H1 (cell line): ENCODE results near the gene ZNF888. TPM values are rescaled to one million over a fixed set of nuclear protein-coding genes. Genes with fewer than 3 reads are reported as not detected.

Experiments
- ASH2L ChIP-seq: fragments of 200-600, 300-600 bp; sonication (generic); IDR thresholded peaks from one replicate; pipeline ENCODE4 v1.7.1; 2017; ENCODE audit warnings: low read length
- BACH1 ChIP-seq: IDR thresholded peaks from 2 replicates; pipeline ENCODE4 v1.6.1; 2012; ENCODE audit warnings: low read length, improper control_type of control experiment
- BCL11A ChIP-seq, 2 experiments: IDR thresholded peaks; one replicate each; pipeline ENCODE4 v1.6.1; 2011; ENCODE audit warnings: low read depth in 2 of 2, low read length in 2 of 2, mild to moderate bottlenecking in 2 of 2
- CHD1 ChIP-seq: IDR thresholded peaks from 2 replicates; pipeline ENCODE4 v1.6.1; 2012; ENCODE audit warnings: low read depth, low read length, improper control_type of control experiment
- CHD2 ChIP-seq: IDR thresholded peaks from 2 replicates; pipeline ENCODE4 v1.6.1; 2012; ENCODE audit warnings: low read length, improper control_type of control experiment
- EZH2 ChIP-seq: fragments of 200-600 bp; sonication (generic); IDR thresholded peaks from 2 replicates; pipeline ENCODE4 v1.7.1; 2012; ENCODE audit warnings: low read depth, mild to moderate bottlenecking, moderate library complexity, low read length, inconsistent platforms; ENCODE audit not compliant: severe bottlenecking
- KDM1A ChIP-seq: fragments of 200-600, 300-600 bp; sonication (generic); IDR thresholded peaks from 2 replicates; pipeline ENCODE4 v1.7.1; 2016; ENCODE audit warnings: mild to moderate bottlenecking, low read length, borderline replicate concordance
- NANOG ChIP-seq: IDR thresholded peaks from 2 replicates; pipeline ENCODE4 v1.6.1; 2011; ENCODE audit warnings: low read length, low read depth, mild to moderate bottlenecking, inconsistent platforms; ENCODE audit not compliant: insufficient read depth, poor library complexity, severe bottlenecking
- PHF8 ChIP-seq: fragments of 200-600 bp; sonication (generic); conservative IDR thresholded peaks from 2 replicates; pipeline ENCODE4 v1.7.1; 2012; ENCODE audit warnings: low read depth, mild to moderate bottlenecking, inconsistent platforms, low read length, moderate library complexity
- POU5F1 ChIP-seq: IDR thresholded peaks from 2 replicates; pipeline ENCODE4 v1.6.1; 2011; ENCODE audit warnings: low read depth, mild to moderate bottlenecking, low read length, moderate library complexity
- RFX5 ChIP-seq: IDR thresholded peaks from 2 replicates; pipeline ENCODE4 v1.6.1; 2011; ENCODE audit warnings: low read depth, low read length, improper control_type of control experiment, borderline replicate concordance
- SAP30 ChIP-seq: fragments of 300-600 bp; sonication (generic); IDR thresholded peaks from 2 replicates; pipeline ENCODE4 v1.7.1; 2012; ENCODE audit warnings: low read length, moderate library complexity, mild to moderate bottlenecking, inconsistent platforms; ENCODE audit not compliant: insufficient read depth, insufficient replicate concordance
- TBP ChIP-seq: IDR thresholded peaks from 2 replicates; pipeline ENCODE4 v1.6.1; 2011; ENCODE audit warnings: low read depth, low read length, improper control_type of control experiment
- polyA plus RNA-seq, 7 experiments: library from polyadenylated mRNA; depleted of rRNA in 3 of 7; stranded (reverse) in 5 of 7; unstranded in 2 of 7; fragments of >200 nt in 5 of 7; fragments of 200-250 nt in 2 of 7; gene quantifications; 1 replicate in 5 of 7; 2 replicates in 1 of 7; 4 replicates in 1 of 7; pipeline versions ENCODE4 v1.2.1 to v1.2.3, GENCODE V29; 2011 to 2013; ENCODE audit warnings: missing spikeins in 2 of 7, mixed read lengths in 2 of 7
- total RNA-seq: library from RNA; stranded (reverse); fragmentation: NEBNext Ultra II Directional; extraction: Animal tissue kit (Norgen Biotek cat#: 25700); gene quantifications from 2 replicates; pipeline ENCODE4 v1.2.1, GENCODE V29; 2021
- TF ChIP-seq, protein P1 (sequence below): IDR thresholded peaks from 2 replicates; pipeline ENCODE4 v1.6.1; 2012; ENCODE audit warnings: inconsistent platforms
- TF ChIP-seq, protein P2 (sequence below): IDR thresholded peaks from 2 replicates; pipeline ENCODE4 v1.6.1; 2011; ENCODE audit warnings: low read depth, mild to moderate bottlenecking, low read length; ENCODE audit not compliant: insufficient read depth

Gene ZNF888
- total and polyA plus RNA-seq, 2 of the 8 experiments (the other 6 are each of a cell fraction or from before 2014, with no cell fraction given) = 1.1 to 8.6 TPM

DNA sequence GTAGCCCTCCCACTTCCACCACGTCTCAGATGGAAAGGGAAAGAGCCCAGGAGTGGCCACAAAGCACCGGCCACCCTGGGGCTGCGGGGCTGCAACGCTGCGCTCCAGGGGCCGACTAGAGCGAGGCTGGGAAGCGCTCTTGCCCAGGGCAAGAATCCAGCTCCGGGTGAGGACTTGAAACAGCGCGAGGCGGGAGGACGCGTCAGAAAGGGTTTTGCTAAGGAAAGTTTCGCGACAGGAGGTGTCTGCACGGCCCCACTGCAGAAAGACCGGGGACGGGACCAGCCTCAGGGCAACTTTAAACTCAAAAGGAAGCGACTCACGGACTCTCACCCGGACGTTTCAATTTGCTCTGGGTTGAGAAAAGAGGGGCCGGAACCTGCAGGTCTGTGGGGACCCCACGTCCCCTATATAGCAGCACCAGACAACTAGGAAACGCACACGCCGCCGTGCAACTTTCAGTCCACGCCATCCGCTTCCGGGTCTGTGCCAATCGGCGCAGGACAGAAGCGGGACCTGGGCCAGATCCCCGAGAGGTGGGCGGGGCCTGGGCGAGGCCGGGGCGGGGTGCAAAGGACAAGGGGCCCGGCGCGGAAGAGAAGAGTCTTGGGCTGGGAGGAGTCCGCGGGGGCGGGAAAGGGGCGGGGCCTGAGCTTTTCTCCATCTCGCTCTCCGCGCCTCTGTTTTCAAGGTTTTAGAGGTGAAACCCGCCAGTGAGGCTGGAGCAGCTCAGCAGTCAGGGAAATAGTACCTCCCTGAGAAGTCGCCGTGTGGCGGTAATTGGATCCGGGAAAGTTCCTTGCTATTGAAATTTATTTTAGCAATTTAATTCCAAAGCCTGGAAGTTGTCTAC, 39.4 kb upstream of the ZNF888 start, which contains the start of gene ZNF816 (continued):
- TF ChIP-seq, protein P1, sequence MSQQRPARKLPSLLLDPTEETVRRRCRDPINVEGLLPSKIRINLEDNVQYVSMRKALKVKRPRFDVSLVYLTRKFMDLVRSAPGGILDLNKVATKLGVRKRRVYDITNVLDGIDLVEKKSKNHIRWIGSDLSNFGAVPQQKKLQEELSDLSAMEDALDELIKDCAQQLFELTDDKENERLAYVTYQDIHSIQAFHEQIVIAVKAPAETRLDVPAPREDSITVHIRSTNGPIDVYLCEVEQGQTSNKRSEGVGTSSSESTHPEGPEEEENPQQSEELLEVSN = no peak
- no peak for TF ChIP-seq EZH2
- TF ChIP-seq BACH1 = peak; percentile 31; the same call in 1 of the 2 replicates
- TF ChIP-seq KDM1A = no peak
- peak; percentile 56 for TF ChIP-seq SAP30
- no peak for TF ChIP-seq RFX5
- TF ChIP-seq, protein P2, sequence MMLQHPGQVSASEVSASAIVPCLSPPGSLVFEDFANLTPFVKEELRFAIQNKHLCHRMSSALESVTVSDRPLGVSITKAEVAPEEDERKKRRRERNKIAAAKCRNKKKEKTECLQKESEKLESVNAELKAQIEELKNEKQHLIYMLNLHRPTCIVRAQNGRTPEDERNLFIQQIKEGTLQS = no peak
- no peak for TF ChIP-seq CHD1
- TF ChIP-seq BCL11A (IDR thresholded peaks at IDR 0.05; ENCODE audit: low read depth in 2 of 2, low read length in 2 of 2) = no peak
- TF ChIP-seq POU5F1 = no peak
- TF ChIP-seq ASH2L = peak; percentile 89
- TF ChIP-seq NANOG = no peak
- peak; percentile 71 for TF ChIP-seq PHF8
- TF ChIP-seq TBP = peak; percentile 67
- TF ChIP-seq CHD2 = no peak
